Prostate gland (tissue), 2 donors: Measurements from ENCODE around the gene INO80C. TPM values are rescaled to one million over a fixed set of nuclear protein-coding genes. Genes with fewer than 3 reads are reported as not detected.
A peak's percentile ranks its signal among the peaks of the same experiment; 100 is the strongest.

Experiments
- DNase-seq: peaks from one replicate; pipeline ENCODE4 v3.0.0-alpha.2; 2019; ENCODE audit warnings: low spot score
- H3K27ac ChIP-seq, 2 donors: fragments of 200-600 bp; sonication (generic); 2 replicates each; pipeline ENCODE4 v1.5.1; 2017 to 2019
- H3K27me3 ChIP-seq: fragments of 200-600 bp; sonication (generic); replicated peaks from 2 replicates; pipeline ENCODE4 v1.5.1; 2019; ENCODE audit not compliant: insufficient read depth
- H3K36me3 ChIP-seq, 2 donors: fragments of 200-600 bp; sonication (generic); 1 replicate in 1 of 2; 2 replicates in 1 of 2; pipeline versions ENCODE4 v1.5.1 to v1.8.1; 2017 to 2019
- H3K4me1 ChIP-seq: fragments of 200-600 bp; sonication (generic); replicated peaks from 2 replicates; pipeline ENCODE4 v1.5.1; 2019
- H3K4me3 ChIP-seq, 2 donors: fragments of 200-600 bp; sonication (generic); 2 replicates each; pipeline ENCODE4 v1.5.1; 2017 to 2019
- H3K9me3 ChIP-seq: fragments of 200-600 bp; sonication (generic); 2 replicates; pipeline ENCODE4 v1.5.1; 2017
- CTCF ChIP-seq, 4 experiments: fragments of 200-600 bp in 2 of 4; fragments of 450-650 bp in 2 of 4; sonication (generic) in 2 of 4; IDR thresholded peaks; 1 replicate in 3 of 4; 2 replicates in 1 of 4; pipeline ENCODE4 v1.5.1; 2016 to 2019; ENCODE audit warnings: antibody characterized with exemption in 4 of 4, mild to moderate bottlenecking in 2 of 4, moderate library complexity in 2 of 4
- POLR2A ChIP-seq: fragments of 450-650 bp; IDR thresholded peaks from one replicate; pipeline ENCODE4 v1.6.1; 2016; ENCODE audit warnings: antibody characterized with exemption, mild to moderate bottlenecking
- POLR2AphosphoS5 ChIP-seq: sonication (generic); formaldehyde crosslinking; IDR thresholded peaks from one replicate; pipeline ENCODE4 v1.6.1; 2017; ENCODE audit warnings: antibody characterized with exemption
- WGBS: methylation state at CpG from one replicate; pipeline ENCODE4 v1.1.5; 2018; 5-methylcytosine and 5-hydroxymethylcytosine counted together
- intact Hi-C: fragments of 100-400 bp; cut with DNase I; formaldehyde crosslinking; loops from one replicate; pipeline ENCODE4 v1.14.2; 2022
- total RNA-seq, 2 donors: library from RNA; depleted of rRNA; stranded (reverse); fragments of >200 nt; gene quantifications; one replicate each; pipeline ENCODE4 v1.1.0, GENCODE V29; 2016

Gene INO80C
- total RNA-seq, 2 donors from 2014 or later, result 5.0 to 26.4 TPM

GRCh38 chr18:35444636-35445035 lies 53.1 kb downstream of the INO80C start:
- Histone ChIP-seq H3K36me3 (no peaks in the 10 kb centered on the region), H3K4me1 (no peaks in the 10 kb centered on the region), H3K4me3 (no peak overlapping the region), H3K27ac (no peak overlapping the region), H3K9me3 (no peaks in the 10 kb centered on the region), H3K27me3 (no peaks in the 10 kb centered on the region)
- 84% methylated on average over 6 of the region's 6 CpGs for WGBS
- no peak for TF ChIP-seq POLR2A
- TF ChIP-seq POLR2AphosphoS5, result no peak
- no peak for TF ChIP-seq CTCF (IDR thresholded peaks at IDR 0.05)
- intact Hi-C loops, result no loop called here
- no peak for DNase-seq

GRCh38 chr18:35443847-35444246 lies 53.9 kb downstream of the INO80C start:
- WGBS, result 96% methylated on average over 2 of the region's 2 CpGs
- TF ChIP-seq POLR2A (no peak), CTCF (IDR thresholded peaks at IDR 0.05) (no peak), POLR2AphosphoS5 (no peak)

GRCh38 chr18:35443434-35443833 lies 54.3 kb downstream of the INO80C start:
- Histone ChIP-seq H3K27me3 (no peaks in the 10 kb centered on the region), H3K27ac (no peak overlapping the region), H3K4me1 (no peaks in the 10 kb centered on the region), H3K36me3 (no peaks in the 10 kb centered on the region), H3K4me3 (no peak overlapping the region), H3K9me3 (no peaks in the 10 kb centered on the region)
- TF ChIP-seq POLR2AphosphoS5 (no peak), POLR2A (no peak), CTCF (IDR thresholded peaks at IDR 0.05) (no peak)
- intact Hi-C loops, result no loop called here
- 77% methylated on average over 3 of the region's 3 CpGs for WGBS
- no peak for DNase-seq

More at GRCh38 chr18:35443847-35444246, 53.9 kb downstream of the INO80C start:
- intact Hi-C loops, result no loop called here
- DNase-seq, result no peak
- Histone ChIP-seq H3K4me1 (no peaks in the 10 kb centered on the region), H3K36me3 (no peaks in the 10 kb centered on the region), H3K27me3 (no peaks in the 10 kb centered on the region), H3K27ac (no peak overlapping the region), H3K4me3 (no peak overlapping the region), H3K9me3 (no peaks in the 10 kb centered on the region)

GRCh38 chr18:35442701-35443100 lies 55.1 kb downstream of the INO80C start:
- Histone ChIP-seq H3K27ac (no peak overlapping the region), H3K4me3 (no peak overlapping the region), H3K36me3 (no peaks in the 10 kb centered on the region), H3K27me3 (no peaks in the 10 kb centered on the region), H3K4me1 (no peaks in the 10 kb centered on the region), H3K9me3 (no peaks in the 10 kb centered on the region)
- 40% methylated on average over 5 of the region's 5 CpGs for WGBS
- no peak for DNase-seq
- intact Hi-C loops, result no loop called here
- TF ChIP-seq POLR2AphosphoS5 (no peak), POLR2A (no peak), CTCF (IDR thresholded peaks at IDR 0.05) (no peak)

GRCh38 chr18:35441857-35442595 lies 55.7 kb downstream of the INO80C start:
- H3K27ac ChIP-seq, result no peak overlapping the region
- 43% methylated on average over 9 of the region's 9 CpGs for WGBS
- no peaks in the 10 kb centered on the region for H3K9me3 ChIP-seq
- H3K27me3 ChIP-seq, result no peaks in the 10 kb centered on the region
- TF ChIP-seq CTCF (IDR thresholded peaks at IDR 0.05) (no peak), POLR2AphosphoS5 (peak; percentile 20), POLR2A (no peak)
- H3K4me3 ChIP-seq, result no peak overlapping the region
- no peaks in the 10 kb centered on the region for H3K4me1 ChIP-seq
- intact Hi-C loops, result no loop called here
- H3K36me3 ChIP-seq, result no peaks in the 10 kb centered on the region
- DNase-seq, result no peak
